ENCODE data around the gene AMIGO3.
"Not testable (repeated sequence)": the region's sequence is repeated elsewhere in the genome, so short reads cannot be mapped to it uniquely, and the experiment has no call there.

The AMIGO3 gene, protein sequence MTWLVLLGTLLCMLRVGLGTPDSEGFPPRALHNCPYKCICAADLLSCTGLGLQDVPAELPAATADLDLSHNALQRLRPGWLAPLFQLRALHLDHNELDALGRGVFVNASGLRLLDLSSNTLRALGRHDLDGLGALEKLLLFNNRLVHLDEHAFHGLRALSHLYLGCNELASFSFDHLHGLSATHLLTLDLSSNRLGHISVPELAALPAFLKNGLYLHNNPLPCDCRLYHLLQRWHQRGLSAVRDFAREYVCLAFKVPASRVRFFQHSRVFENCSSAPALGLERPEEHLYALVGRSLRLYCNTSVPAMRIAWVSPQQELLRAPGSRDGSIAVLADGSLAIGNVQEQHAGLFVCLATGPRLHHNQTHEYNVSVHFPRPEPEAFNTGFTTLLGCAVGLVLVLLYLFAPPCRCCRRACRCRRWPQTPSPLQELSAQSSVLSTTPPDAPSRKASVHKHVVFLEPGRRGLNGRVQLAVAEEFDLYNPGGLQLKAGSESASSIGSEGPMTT

DNA sequence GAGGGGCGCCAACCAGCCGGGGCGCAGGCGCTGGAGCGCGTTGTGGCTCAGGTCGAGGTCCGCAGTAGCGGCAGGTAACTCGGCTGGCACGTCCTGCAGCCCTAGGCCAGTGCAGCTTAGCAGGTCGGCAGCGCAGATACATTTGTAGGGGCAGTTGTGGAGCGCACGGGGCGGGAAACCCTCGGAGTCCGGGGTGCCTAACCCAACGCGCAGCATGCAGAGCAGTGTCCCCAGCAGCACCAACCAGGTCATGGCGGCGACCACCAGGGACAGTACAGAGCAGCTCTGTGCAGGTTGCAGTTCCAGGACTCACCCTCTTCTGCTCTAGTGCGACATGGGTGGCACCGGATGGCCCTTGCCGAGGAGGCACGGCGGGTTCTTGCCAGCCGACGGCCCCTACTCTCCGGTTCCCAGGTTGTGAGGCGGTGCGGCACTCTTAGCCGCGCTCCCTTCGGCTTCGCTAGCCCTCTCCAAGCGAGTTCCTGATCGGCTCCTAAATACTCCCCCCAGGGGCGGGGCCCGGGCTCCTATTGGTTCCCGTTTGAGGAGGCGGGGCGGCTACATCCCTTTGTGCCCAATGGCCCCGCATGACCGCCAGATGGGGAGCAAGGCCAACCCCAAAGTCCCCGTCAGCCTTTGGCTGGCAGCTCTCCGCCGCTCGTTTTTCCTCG, at the start of gene AMIGO3:
AMIGO3 (minus strand) TSS at position 471 of the 671 bp plus-strand sequence; CDS start at position 252, 219 bp downstream.
- DNase-seq (ENCODE audit: low read depth, low spot score) = peak; percentile 95

DNA sequence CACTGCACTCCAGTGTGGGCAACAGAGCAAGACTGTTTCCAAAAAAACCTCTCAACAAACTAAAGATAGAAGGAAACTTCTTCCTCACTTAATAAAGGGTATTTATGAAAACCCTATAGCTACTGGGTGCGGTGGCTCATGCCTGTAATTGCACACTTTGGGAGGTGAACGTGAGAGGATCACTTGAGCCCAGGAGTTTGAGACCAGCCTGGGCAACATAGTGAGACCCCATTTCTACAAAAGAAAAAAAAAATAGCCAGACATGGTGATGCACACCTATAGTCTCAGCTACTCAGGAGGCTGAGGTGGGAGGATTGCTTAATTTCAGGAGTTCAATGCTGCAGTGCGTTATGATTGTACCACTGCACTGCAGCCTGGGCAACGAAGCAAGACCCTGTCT, 44.5 kb upstream of the AMIGO3 start:
- no peak for DNase-seq (ENCODE audit: low read depth, low spot score)

DNA sequence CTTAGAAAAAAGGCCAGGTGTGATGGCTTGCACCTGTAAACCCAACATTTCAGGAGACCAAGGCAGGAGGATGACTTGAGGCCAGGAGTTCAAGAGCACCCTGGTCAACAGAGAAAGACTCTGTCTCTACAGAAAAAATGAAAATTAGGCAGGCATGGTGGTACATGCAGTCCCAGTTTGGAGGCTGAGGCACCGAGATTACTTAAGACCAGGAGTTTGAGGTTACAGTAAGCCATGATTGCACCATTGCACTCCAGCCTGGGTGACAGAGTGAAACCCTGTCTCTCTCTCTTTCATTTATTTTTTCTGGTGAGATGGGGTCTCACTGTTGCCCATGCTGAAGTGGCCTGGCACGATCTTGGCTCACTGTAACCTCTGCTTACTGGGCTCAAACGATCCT, 42.2 kb upstream of the AMIGO3 start:
- DNase-seq (ENCODE audit: low read depth, low spot score) = no peak

DNA sequence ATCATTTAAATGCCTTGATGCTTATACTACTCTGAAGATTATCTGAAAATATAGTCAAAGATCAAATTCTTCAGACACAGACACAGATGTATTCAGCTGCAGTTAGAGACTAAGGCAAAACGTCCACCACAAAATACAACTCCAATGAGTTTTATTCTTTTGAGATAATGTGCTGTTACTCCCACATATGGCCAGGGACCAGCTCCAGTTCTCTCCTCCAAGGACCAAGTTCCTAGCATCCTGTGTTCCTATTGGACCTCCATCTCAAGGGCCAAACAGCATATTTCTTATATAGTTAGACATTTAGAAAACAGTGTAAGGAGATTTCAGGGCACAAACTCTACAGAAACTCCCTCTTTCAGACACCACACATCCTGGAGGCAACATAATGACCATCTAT, 39.7 kb upstream of the AMIGO3 start:
- no peak for DNase-seq (ENCODE audit: low read depth, low spot score)

DNA sequence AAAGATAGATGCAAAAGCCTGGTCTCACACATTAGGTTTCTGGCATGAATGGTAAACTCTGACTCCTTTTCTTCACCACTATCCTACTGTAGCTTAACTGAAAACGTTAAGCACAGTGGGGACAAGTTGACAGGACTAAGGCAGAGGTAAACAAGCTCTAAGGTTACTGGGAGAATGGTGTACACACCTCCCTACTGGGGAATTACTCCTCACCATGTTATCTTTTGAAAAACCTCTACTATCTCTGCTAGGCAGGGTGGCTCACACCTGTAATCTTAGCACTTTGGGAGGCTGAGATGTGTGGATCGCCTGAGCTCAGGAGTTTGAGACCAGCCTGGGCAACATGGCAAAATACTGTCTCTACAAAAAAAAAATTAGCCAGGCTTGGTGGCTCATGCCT, 37.7 kb upstream of the AMIGO3 start:
- DNase-seq (ENCODE audit: low read depth, low spot score) = no peak

DNA sequence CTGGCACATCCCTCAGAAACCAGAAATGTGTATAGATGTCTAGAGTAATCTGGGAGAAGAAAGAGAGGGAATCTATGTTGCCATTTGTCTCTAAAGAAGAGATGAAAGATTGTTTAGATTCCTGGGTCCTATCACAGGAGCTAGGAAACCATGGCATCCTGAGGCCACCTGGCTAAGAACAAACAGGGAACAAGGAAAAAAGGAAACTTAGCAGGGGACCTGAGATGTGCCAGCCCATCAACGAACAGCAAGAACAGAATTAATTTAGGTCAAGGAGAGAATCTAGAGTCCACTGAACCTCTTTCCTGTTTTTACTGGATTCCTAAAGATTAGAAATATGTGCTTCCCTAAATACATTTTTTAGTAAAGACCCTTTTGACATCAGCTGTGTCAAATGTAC, 36.6 kb upstream of the AMIGO3 start:
- no peak for DNase-seq (ENCODE audit: low read depth, low spot score)

DNA sequence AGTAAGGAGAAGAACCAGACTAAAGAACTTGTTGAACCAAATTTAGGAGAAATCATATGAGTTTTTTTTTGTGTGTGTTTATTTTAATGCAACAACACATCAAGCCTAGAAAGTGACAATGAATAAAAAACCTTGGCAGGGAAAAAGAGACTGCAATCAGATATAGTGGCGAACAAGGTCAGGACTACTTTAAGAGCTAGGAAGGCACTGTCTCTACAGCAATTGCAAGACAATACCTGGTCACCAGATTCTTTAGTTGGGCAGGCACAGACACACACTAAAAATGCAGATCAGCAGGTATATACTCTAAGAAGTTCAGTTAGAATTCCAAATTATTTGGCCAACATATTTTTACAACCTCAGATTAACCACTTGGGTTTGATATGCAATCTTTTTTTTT, 35.1 kb upstream of the AMIGO3 start:
- no peak for DNase-seq (ENCODE audit: low read depth, low spot score)

DNA sequence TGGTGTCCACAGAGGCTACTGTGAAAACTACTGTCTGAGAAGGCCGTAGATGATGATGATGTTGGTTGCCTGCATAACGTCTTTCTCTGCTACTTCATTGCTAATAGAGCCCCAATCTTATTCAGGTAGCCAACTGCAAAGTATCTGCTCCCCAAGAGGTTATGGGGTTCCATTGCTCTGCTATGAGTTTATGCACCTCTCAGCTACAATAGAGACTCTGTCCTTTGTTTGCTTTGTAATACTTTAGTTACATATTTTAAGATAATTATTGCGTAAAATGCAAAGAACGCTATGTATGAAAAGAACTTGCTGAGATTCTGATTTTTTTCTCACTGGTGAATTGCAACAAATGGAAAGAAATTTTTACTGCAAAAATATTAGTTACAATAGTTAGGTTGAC, 32.0 kb upstream of the AMIGO3 start:
- no peak for DNase-seq (ENCODE audit: low read depth, low spot score)

DNA sequence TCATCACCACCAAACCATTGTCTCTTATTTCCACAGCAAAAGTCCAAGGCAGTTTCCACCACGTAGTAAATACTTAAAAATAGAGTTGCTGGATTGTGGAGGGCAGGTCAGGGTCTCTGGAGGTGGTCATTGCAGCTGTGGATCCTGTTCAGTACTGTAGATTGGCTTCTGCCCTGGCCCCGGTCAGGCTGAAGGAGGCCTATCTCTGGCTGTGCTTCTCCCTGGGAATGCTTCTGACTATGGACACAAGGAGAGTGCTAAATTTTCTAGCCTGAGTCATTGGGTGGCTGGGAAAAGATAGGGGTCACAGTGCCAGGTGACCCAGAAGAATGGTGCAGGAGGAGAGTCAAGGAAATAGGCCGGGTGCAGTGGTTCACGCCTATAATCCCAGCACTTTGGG, 30.6 kb upstream of the AMIGO3 start:
- DNase-seq (ENCODE audit: low read depth, low spot score) = no peak

DNA sequence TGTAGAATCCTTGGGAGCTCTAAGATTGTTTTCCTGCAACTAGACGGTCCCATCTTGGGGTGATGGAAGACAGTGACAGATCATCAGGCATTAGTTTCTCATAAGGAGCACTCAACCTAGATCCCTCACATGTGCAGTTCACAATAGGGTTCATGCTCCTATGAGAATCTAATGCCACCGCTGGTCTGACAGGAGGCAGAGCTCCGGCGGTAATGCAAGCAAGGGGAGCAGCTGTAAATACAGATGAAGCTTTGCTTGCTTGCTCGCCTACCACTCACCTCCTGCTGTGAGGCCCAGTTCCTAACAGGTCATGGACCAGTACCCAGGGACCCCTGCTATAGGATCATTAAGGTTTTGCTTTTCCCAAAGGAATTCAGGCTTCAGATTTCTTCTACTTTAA, 29.4 kb upstream of the AMIGO3 start:
- not testable (repeated sequence) for DNase-seq (ENCODE audit: low read depth, low spot score)

DNA sequence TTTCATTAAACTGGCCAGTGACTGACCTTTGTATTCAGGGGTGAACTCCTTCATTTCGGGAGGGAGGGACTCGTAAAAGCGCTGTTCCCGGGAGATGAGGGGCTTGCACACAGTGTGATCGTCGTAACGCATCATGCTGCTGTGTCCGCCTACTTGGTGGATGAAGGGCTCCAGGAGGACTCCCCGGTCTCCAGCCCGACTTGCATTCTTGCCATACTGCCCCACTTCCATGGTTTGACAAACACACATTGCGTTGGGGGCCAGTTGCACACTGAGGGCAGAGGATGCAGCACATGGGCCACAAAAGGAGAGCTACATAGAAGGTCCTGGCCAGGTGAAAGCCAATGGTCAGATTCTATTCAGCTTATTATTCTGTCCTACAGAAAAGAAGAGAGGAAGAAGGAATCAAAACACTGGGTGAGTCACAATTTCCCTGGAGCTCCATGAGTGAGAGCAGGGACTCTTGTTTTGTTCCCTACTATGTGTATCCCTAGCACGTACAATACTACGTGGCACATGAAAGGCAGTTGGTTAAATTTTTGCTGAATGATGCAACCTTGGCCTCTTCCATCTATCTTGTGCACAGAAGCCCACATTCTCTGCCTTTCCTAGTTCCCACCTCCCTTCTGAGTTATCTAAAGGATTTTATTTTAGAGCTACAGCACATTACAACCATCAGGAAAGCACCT, 28.5 kb upstream of the AMIGO3 start:
- DNase-seq (ENCODE audit: low read depth, low spot score) = no peak

DNA sequence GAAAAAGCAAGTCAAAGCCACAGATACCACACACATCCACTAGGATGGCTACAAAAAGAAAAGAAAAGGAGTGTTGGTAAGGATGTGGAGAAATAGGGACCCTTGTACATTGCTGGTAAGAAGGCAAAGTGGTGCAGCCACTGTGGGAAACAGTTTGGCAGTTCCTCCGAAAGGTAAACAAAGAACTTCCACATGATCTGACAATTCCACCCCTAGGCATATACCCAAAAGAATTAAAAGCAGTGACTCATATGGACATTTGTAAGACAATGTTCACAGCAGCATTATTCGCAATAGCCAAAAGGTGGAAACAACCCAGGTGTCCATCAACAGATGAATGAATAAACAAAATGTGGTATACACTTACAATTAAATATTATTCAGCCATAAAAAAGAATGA, 26.5 kb upstream of the AMIGO3 start:
- no peak for DNase-seq (ENCODE audit: low read depth, low spot score)

DNA sequence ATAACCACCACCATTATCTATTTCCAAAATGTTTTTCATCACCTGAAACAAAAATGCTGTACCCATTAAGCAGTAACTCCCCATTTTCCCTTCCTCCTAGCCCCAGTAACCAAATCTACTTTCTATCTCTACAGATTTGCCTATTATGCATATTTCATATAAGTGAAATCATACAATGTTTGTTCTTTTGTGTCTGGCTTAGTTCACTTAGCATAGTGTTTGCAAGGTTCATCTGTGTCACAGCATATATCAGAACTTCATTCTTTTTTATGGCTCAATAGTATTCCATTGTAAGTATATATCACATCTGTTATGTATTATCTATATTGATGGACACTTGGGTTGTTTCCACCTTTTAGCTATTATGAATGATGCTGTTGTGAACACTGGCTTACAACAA, 20.9 kb upstream of the AMIGO3 start:
- no peak for DNase-seq (ENCODE audit: low read depth, low spot score)

DNA sequence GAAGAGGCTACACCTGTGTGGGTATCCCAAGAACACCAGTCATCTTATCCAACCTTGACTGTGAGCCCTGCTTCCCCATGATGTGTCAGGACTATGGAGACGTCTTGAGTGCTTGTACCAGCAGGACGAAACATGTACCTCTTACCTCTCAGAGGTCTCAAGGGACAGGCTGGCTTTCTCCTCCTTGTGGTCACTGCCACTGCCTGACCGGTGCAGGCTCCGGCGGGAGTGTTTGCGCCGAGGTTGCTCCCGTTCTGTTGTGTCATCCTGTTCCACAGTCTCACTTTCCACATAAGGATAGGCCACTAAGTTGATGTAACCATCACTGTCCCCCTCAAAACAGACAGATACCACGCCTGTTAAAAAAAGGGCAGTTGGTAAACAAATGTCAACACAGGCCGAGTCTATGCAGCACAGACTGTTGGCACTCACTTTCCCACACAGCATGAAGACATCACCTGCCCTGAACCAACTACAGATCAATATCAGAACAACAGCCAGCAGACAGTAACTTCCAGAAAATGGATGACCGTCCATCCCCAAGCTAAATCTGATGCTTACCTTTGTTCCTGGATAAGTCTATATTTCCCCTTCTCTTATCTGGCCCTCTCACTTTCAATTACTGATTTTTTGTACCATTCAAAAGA, 18.7 kb upstream of the AMIGO3 start:
- DNase-seq (ENCODE audit: low read depth, low spot score) = no peak

DNA sequence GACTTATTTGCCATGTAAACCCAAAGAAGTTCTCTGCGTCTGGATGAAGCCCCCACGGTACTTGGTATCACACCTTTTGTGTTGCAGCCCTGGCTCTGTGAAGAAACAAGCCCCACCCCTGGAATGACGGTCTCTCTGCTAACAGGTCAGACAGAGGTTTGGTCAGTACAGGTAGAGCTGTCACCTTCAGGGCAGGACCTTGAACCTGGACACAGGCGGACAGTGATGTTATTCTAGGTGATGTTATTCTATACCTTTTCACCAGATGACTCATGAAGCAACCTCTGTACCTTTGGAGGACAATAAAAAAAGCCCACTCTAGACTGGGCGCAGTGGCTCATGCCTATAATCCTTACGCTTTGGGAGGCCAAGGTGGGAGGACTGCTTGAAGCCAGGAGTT, 15.3 kb upstream of the AMIGO3 start:
- no peak for DNase-seq (ENCODE audit: low read depth, low spot score)

DNA sequence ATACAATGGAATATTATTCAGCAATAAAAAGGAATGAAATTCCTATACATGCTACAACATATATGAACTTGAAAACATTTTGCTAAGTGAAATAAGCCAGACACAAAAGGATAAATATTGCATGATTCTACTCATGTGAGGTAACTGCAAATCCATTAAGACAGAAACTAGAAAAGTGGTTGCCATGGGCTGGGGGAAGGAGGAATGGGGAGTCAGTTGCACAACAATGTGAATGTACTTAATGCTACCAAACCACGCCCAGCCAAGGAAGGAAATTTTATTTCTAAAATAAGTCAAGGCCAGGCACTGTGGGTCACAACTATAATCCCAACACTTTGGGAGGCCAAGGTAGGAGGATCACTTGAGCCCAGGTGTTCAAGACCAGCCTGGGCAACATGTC, 14.1 kb upstream of the AMIGO3 start:
- no peak for DNase-seq (ENCODE audit: low read depth, low spot score)

DNA sequence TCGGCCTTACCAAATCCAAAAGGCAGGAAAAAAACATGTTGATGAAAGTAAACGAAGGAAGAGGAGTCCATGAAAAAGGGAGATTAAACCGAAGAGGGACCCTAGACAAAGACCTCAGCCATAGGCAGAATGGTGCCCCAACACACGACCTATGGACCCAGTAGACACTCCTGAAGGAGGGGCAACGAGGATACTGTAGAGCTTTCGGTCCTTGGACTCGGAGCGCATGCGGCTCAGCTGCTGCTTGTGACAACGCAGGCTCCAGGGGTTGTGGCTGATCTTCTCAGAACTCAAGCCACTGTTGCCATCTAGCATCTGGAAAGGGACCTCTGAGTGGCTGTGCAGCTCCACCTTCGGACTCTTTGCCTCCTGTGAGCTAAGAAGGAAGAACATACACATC, 13.1 kb upstream of the AMIGO3 start:
- no peak for DNase-seq (ENCODE audit: low read depth, low spot score)

DNA sequence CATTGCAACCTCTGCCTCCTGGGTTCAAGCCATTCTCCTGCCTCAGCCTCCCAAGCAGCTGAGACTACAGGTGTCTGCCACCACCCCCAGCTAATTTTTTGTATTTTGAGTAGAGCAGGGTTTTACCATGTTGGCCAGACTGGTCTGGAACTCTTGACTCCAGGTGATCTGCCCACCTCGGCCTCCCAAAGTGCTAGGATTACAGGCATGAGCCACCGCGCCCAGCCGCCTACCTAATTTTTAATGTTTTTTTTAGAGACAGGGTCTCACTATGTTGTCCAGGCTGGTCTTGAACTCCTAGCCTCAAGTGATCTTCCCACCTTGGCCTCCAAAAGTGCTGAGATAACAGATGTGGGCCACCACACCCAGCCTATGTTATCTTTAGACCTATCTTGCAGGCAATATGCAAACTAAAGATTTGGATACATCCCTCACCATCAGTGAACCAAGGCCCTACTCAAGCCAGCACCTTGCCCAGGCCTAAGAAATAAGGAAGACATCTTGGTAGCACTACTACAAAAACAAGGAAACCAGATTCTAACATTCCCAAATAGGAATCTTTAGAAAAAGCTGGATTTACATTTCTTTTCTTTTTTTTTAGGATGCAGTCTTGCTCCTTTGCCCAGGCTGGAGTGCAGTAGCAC, 10.6 kb upstream of the AMIGO3 start:
- no peak for DNase-seq (ENCODE audit: low read depth, low spot score)

DNA sequence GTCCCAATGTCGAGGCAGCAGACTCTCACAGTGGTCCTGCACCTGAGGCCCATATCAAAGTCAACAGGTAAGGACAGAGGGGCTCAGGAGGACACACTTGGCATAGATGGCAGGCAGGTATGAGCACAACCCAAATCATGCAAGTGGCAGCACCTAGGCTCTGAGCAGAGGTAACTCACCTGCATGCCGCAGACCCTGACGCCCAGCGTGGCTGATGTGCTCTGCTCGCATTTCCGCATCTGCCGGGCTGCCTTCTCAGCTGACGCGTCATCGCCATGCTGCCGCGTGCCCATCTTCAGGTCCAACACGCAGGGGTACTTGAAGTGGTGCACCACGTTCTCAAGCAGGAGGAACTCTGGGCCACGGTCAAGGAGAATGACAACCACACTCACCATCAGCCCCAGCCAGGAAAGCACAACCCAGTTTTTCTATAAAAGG, 8.5 kb upstream of the AMIGO3 start:
- no peak for DNase-seq (ENCODE audit: low read depth, low spot score)

DNA sequence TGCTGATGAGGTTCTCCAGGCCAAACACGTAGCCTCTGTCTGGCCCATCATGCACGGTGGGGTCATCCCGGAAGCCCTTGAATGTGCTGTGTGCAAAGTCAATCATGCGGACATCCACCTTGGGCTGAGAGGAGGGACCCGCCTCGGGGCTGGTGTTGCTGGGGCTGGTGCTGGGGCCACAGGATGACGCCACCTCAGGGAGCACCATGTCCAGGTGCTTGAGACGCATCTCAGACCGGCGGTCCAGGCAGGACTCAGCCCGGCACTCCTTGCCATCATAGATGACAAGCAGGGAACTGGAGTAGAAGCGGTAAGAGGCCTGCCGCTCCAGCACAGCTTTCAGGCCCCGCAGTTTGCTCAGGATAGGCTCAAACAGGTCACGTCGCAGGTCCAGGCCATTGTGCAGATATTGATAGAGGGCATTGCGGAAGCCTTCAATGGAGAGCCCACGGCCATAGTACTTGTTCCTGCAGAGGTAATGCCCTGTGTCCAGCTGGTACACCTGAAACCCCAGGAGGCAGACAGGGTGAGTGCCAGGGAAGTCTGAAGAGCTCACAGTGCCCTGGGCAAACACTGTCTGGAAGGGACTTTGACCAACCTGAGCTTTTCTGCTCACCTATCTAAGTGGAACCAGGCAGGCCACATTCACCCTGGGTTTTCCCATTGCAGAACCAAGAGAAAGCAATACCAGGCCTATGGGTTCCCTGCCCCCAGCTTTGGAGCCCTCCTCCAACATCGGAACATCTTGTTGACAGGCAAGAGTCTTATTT, 7.9 kb upstream of the AMIGO3 start:
- DNase-seq (ENCODE audit: low read depth, low spot score) = no peak

Data from ELF-1 (cell line).